Activated B cell treated with CpG ODN at 0.5 μM for 24 hours (primary cell): ENCODE measurements around the gene MED27. TPM values are rescaled to one million over a fixed set of nuclear protein-coding genes. Genes with fewer than 3 reads are reported as not detected.

Experiments
- ATAC-seq: fragments of 200-7000 bp; cut with Tn5 transposase; one replicate; pipeline ENCODE4 v1.10.0; 2021; ENCODE audit warnings: low read depth, mild to moderate bottlenecking, moderate library complexity
- CTCF ChIA-PET: fragments of 350-600 bp; sonication (Branson Sonifier 250); formaldehyde crosslinking; loops from one replicate; lab custom pipeline; 2021; ENCODE audit warnings: antibody characterized with exemption; lab: Charles Lee
- POLR2A ChIA-PET: fragments of 350-600 bp; sonication (Branson Sonifier 250); formaldehyde crosslinking; loops from one replicate; lab custom pipeline; 2021; ENCODE audit warnings: antibody characterized with exemption; lab: Charles Lee
- DNase-seq: peaks from one replicate; pipeline ENCODE4 v3.0.0; 2022
- H3K27ac Mint-ChIP-seq: one replicate; pipeline ENCODE4 v1.8.0; 2020; ENCODE audit warnings: mixed read lengths
- H3K27me3 Mint-ChIP-seq: one replicate; pipeline ENCODE4 v1.8.0; 2021; ENCODE audit warnings: mixed read lengths
- H3K36me3 Mint-ChIP-seq: one replicate; pipeline ENCODE4 v1.8.0; 2021; ENCODE audit warnings: low read depth, mixed read lengths
- H3K4me1 Mint-ChIP-seq: one replicate; pipeline ENCODE4 v1.8.0; 2021; ENCODE audit warnings: mixed read lengths
- H3K4me3 Mint-ChIP-seq: one replicate; pipeline ENCODE4 v1.8.0; 2020; ENCODE audit warnings: mild to moderate bottlenecking, mixed read lengths
- H3K9me3 Mint-ChIP-seq: one replicate; pipeline ENCODE4 v1.8.0; 2020; ENCODE audit warnings: mixed read lengths
- intact Hi-C: fragments of 100-400 bp; cut with micrococcal nuclease; formaldehyde crosslinking; loops from one replicate; pipeline ENCODE4 v1.15.1; 2024
- total RNA-seq: library from RNA; stranded (reverse); gene quantifications from 2 replicates; pipeline ENCODE4 v1.2.3, GENCODE V29; 2022
- TF ChIP-seq, protein P1 (sequence below): fragments of 200-600 bp; IDR thresholded peaks from one replicate; pipeline ENCODE4 v1.8.0; 2022; ENCODE audit warnings: antibody characterized with exemption, mild to moderate bottlenecking

MED27 gene
- total RNA-seq, 1 donor from 2014 or later = 24.5 TPM

DNA sequence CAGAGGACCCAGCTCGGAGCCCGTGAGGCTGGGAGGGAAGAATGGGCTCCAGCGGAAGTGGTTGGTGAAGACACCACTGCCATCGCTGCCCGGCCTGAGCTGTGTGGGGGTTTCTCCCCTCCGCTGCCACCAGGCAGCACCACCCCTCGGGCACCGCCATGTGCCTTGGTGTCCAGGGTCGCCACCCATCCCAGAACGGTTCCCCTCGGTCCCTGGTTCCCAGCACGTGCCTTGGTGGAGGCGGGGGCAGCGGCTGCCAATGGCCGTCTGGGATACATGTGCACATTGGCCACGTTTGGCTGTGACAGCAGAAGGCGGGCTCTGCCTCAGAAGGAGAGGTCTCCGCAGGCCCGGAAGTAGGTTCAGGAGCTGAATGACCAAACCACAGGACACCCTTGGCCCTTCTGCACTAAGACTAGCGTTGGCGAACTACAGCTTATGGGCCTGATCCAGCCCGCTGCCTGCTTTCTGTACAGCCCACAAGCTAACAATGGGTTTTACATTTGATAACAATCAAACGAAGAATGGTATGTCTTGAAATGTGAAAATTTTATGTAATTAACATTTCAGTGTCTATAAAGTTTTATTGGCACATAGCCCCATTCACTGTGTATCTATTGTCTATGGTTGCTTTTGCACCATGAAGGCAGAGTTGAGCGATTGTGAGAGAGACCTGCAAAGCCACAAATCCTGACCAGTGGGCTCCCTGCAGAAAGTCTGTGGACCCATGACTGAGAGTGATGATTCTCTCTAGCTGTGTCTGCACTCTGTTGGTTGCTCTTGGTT lies 248.1 kb downstream of the MED27 start:
- no peaks in the 10 kb centered on the region for H3K36me3 Mint-ChIP-seq
- CTCF ChIA-PET = no interaction called here
- TF ChIP-seq, protein P1, sequence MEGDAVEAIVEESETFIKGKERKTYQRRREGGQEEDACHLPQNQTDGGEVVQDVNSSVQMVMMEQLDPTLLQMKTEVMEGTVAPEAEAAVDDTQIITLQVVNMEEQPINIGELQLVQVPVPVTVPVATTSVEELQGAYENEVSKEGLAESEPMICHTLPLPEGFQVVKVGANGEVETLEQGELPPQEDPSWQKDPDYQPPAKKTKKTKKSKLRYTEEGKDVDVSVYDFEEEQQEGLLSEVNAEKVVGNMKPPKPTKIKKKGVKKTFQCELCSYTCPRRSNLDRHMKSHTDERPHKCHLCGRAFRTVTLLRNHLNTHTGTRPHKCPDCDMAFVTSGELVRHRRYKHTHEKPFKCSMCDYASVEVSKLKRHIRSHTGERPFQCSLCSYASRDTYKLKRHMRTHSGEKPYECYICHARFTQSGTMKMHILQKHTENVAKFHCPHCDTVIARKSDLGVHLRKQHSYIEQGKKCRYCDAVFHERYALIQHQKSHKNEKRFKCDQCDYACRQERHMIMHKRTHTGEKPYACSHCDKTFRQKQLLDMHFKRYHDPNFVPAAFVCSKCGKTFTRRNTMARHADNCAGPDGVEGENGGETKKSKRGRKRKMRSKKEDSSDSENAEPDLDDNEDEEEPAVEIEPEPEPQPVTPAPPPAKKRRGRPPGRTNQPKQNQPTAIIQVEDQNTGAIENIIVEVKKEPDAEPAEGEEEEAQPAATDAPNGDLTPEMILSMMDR = no peak

DNA sequence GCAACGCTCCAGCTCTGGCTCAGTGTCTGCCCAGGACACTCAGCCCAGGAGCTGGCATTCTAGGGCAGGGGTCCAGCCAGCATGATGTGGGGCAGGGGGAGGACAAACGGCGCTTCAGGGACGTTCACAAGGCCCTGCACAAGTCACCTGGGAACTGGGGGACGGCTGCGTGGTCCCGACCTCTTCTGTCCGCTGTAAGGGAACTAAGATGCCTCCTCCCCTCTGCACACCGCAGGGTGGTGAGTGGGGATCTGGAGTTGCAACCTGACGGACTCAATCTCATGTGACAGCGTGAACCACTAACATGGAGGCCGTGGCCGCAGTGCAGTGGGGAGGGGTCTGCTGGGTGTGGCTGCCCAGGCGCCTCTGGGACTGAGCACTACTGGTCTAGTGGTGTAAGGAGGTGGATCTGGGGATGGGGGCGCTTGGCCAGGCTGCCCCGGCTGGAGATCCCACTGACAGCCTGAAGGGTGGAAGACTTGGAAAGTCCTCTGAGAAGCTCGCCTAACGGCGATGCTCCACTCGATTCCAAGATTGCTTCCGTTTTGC lies 251.8 kb downstream of the MED27 start:
- no peaks in the 10 kb centered on the region for H3K4me1 Mint-ChIP-seq
- ChIA-PET CTCF (no interaction called here), POLR2A (no interaction called here)

More for the DNA sequence above, 248.1 kb downstream of the MED27 start:
- DNase-seq = no peak
- intact Hi-C loops = no loop called here
- peaks cover 7% of the 10 kb centered on the region for H3K9me3 Mint-ChIP-seq
- no peaks in the 10 kb centered on the region for H3K4me1 Mint-ChIP-seq
- POLR2A ChIA-PET = no interaction called here
- no peak overlapping the region for H3K4me3 Mint-ChIP-seq
- H3K27ac Mint-ChIP-seq = no peak overlapping the region
- peaks cover 19% of the 10 kb centered on the region for H3K27me3 Mint-ChIP-seq
- ATAC-seq = no peak

DNA sequence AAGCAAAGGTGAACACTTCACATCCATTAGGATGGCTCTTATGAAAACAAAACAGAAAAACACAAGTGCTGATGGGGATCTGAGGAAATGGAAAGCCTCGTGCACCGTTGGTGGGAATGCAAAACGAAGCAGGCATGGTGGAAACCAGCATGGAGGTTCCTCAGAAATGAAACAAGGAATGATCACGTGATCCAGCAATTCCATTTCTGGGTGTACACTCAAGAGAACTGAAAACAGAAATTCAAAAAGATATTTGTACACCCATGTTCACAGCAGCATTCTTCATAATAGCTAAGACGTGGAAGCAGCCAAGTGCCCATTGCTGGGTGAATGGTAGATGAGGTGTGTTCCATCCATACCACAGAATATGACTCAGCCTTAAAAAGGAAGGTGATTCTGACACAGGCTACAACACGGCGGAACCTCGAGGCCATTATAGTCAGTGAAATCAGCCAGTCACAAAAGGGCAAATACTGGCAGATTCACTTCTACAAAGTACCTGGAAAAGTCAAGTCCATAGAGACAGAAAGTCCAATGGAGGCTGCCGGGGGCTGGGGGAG lies 252.6 kb downstream of the MED27 start:
- no peaks in the 10 kb centered on the region for H3K9me3 Mint-ChIP-seq
- peaks cover 26% of the 10 kb centered on the region for H3K27me3 Mint-ChIP-seq
- no peaks in the 10 kb centered on the region for H3K4me1 Mint-ChIP-seq
- intact Hi-C loops = no loop called here
- DNase-seq (no peak), ATAC-seq (no peak)
- H3K27ac Mint-ChIP-seq = no peak overlapping the region
- TF ChIP-seq, protein P1 = no peak
- H3K4me3 Mint-ChIP-seq = no peak overlapping the region
- CTCF ChIA-PET = no interaction called here
- H3K36me3 Mint-ChIP-seq = no peaks in the 10 kb centered on the region
- POLR2A ChIA-PET = no interaction called here

More for the DNA sequence above, 251.8 kb downstream of the MED27 start:
- Mint-ChIP-seq H3K4me3 (no peak overlapping the region), H3K36me3 (no peaks in the 10 kb centered on the region), H3K9me3 (no peaks in the 10 kb centered on the region), H3K27me3 (peaks cover 26% of the 10 kb centered on the region), H3K27ac (no peak overlapping the region)
- ATAC-seq = no peak
- intact Hi-C loops = no loop called here
- DNase-seq = no peak
- TF ChIP-seq, protein P1 = no peak

DNA sequence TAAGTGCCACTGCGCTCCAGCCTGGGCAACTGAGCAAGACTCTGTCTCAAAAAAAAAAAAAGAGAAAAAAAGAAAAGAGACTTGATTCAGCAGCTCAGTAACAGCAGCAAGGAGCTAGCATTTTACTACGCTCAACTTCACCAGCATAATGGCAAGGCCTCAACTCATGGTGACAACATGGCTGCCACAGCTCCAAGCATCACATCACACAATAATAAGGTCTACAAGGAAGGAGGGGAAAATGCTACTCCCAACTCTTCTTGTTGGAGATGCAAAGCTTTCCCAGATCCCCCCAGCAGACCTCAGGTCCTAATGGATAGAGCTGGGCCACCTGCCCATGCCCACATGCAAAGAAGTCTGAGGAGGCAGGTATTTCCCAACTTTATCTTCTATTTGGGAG lies 253.6 kb downstream of the MED27 start:
- ChIA-PET CTCF (no interaction called here), POLR2A (no interaction called here)
- Mint-ChIP-seq H3K27me3 (peaks cover 29% of the 10 kb centered on the region), H3K36me3 (no peaks in the 10 kb centered on the region), H3K4me1 (no peaks in the 10 kb centered on the region), H3K27ac (no peak overlapping the region), H3K9me3 (no peaks in the 10 kb centered on the region), H3K4me3 (no peak overlapping the region)
- DNase-seq (no peak), ATAC-seq (no peak)
- intact Hi-C loops = no loop called here
- TF ChIP-seq, protein P1 = no peak

DNA sequence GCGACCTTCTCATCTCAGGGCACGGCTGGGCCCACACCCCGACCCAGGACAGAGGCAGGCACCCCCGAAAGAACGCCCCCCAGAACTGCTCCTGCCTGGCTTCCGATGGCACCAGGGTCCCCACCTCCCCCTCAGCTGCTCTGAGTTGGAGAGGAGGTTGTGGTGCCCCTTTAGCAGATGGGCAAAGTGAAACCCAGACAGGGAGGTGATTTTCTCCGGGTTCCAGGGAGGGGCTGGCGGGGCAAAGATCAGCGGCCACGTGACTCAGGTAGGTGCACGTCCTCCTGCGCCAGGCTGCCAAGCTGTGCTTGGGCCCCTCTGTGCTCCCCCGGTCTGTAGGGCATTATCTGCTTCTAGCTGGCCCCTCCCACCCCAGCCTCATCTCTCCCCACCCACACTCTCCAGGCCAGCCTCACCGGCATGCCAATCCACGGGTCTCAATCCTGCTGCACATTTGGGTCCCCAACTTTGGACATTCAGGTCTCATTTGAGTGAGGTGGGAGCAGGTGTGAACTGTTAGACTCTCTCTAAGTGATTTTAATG lies 254.6 kb downstream of the MED27 start:
- TF ChIP-seq, protein P1 = no peak
- peaks cover 38% of the 10 kb centered on the region for H3K27me3 Mint-ChIP-seq
- H3K27ac Mint-ChIP-seq = no peak overlapping the region
- H3K4me1 Mint-ChIP-seq = no peaks in the 10 kb centered on the region
- POLR2A ChIA-PET = no interaction called here
- no peaks in the 10 kb centered on the region for H3K36me3 Mint-ChIP-seq
- DNase-seq (no peak), ATAC-seq (no peak)
- H3K4me3 Mint-ChIP-seq = no peak overlapping the region
- CTCF ChIA-PET = no interaction called here
- no peaks in the 10 kb centered on the region for H3K9me3 Mint-ChIP-seq
- intact Hi-C loops = no loop called here
